A673 (cell line): ENCODE data around the gene UBE2K. TPM values are rescaled to one million over a fixed set of nuclear protein-coding genes. Genes with fewer than 3 reads are reported as not detected.

Experiments used
- BruUV-seq: library from RNA; stranded (reverse); fragments of 400-500 nt; replicated peaks from 2 replicates; lab custom pipeline; 2021; lab: Mats Ljungman, UMichigan
- CTCF ChIA-PET: fragments of 300-600 bp; sonication (Branson Sonifier 250); formaldehyde crosslinking; loops from one replicate; lab custom pipeline; 2022; ENCODE audit warnings: antibody characterized with exemption; lab: Charles Lee
- POLR2A ChIA-PET: fragments of 300-600 bp; sonication (Branson Sonifier 250); formaldehyde crosslinking; loops from one replicate; lab custom pipeline; 2022; ENCODE audit warnings: antibody characterized with exemption; ENCODE audit not compliant: low non-redundant PET; lab: Charles Lee
- DNase-seq: peaks from one replicate; pipeline ENCODE4 v3.0.0-alpha.2; 2015; ENCODE audit warnings: low spot score
- H3K27ac ChIP-seq: fragments of 200-600 bp; sonication (generic); 2 replicates; pipeline ENCODE4 v1.5.1; 2016; ENCODE audit warnings: mixed run types, low read depth, mild to moderate bottlenecking, mixed read lengths, antibody characterized with exemption, low read length; ENCODE audit not compliant: poor library complexity, severe bottlenecking
- H3K27me3 ChIP-seq: fragments of 200-600 bp; sonication (generic); replicated peaks from 2 replicates; pipeline ENCODE4 v1.6.1; 2017; ENCODE audit warnings: mixed run types, low read depth, mild to moderate bottlenecking, mixed read lengths, antibody characterized with exemption, low read length; ENCODE audit not compliant: insufficient read depth, poor library complexity
- H3K36me3 ChIP-seq: fragments of 200-600 bp; sonication (generic); 2 replicates; pipeline ENCODE4 v1.6.1; 2016; ENCODE audit warnings: mixed run types, mild to moderate bottlenecking, mixed read lengths, antibody characterized with exemption, low read length; ENCODE audit not compliant: insufficient read depth, poor library complexity, severe bottlenecking
- H3K4me1 ChIP-seq: fragments of 200-600 bp; sonication (generic); 2 replicates; pipeline ENCODE4 v1.6.1; 2017; ENCODE audit warnings: mixed run types, mild to moderate bottlenecking, mixed read lengths, antibody characterized with exemption, low read length; ENCODE audit not compliant: insufficient read depth, poor library complexity, severe bottlenecking
- H3K4me3 ChIP-seq: fragments of 200-600 bp; sonication (generic); 2 replicates; pipeline ENCODE4 v1.5.1; 2016; ENCODE audit warnings: low read depth, mixed run types, mild to moderate bottlenecking, mixed read lengths, low read length; ENCODE audit not compliant: poor library complexity, severe bottlenecking
- H3K9me3 ChIP-seq: fragments of 200-600 bp; sonication (generic); 2 replicates; pipeline ENCODE4 v1.6.1; 2016; ENCODE audit warnings: mixed run types, low read depth, mild to moderate bottlenecking, mixed read lengths, antibody characterized with exemption, low read length; ENCODE audit not compliant: poor library complexity, severe bottlenecking
- CTCF ChIP-seq: fragments of 300-800, 200-600 bp; sonication (generic); conservative IDR thresholded peaks from 2 replicates; pipeline ENCODE4 v1.5.1; 2017; ENCODE audit warnings: low read depth, mild to moderate bottlenecking, antibody characterized with exemption, low read length, moderate library complexity, mixed read lengths
- EZH2 ChIP-seq: fragments of 200-600 bp; sonication (generic); IDR thresholded peaks from 2 replicates; pipeline ENCODE4 v1.6.1; 2017; ENCODE audit warnings: borderline replicate concordance, low read depth, mild to moderate bottlenecking, mixed read lengths, antibody characterized with exemption, low read length; ENCODE audit not compliant: poor library complexity, severe bottlenecking
- intact Hi-C: fragments of 100-400 bp; cut with micrococcal nuclease; formaldehyde crosslinking; loops from one replicate; pipeline ENCODE4 v1.10.0; 2022; ENCODE audit not compliant: unreplicated experiment
- total RNA-seq: library from RNA; stranded (reverse); gene quantifications from 2 replicates; pipeline ENCODE4 v1.2.3, GENCODE V29; 2021

UBE2K gene
- total RNA-seq, 1 experiment from 2014 or later, result 137 TPM

- peaks cover 27% of the 10 kb centered on the region for H3K4me1 ChIP-seq
- H3K4me3 ChIP-seq, result no peak overlapping the region
- no peak overlapping the region for H3K27ac ChIP-seq
- peaks cover 11% of the 10 kb centered on the region for H3K36me3 ChIP-seq
- ChIA-PET CTCF (no interaction called here), POLR2A (interaction anchor here (0.6 to 0.7 kb wide), 3 partner anchors 39 to 216 kb away, joined by 3 to 14 read pairs (median 8); no protein-coding TSS in a partner anchor)
- TF ChIP-seq CTCF (no peak), EZH2 (no peak)
- H3K9me3 ChIP-seq, result no peaks in the 10 kb centered on the region
- DNase-seq, result no peak
- no peaks in the 10 kb centered on the region for H3K27me3 ChIP-seq
- BruUV-seq, result no TSS peak
- intact Hi-C loops, result no loop called here
Observed at GRCh38 chr4:39706741-39707511, 9.0 kb downstream of the UBE2K start.

GRCh38 chr4:39710098-39710896, 12.4 kb downstream of the UBE2K start:
- H3K27me3 ChIP-seq, result no peaks in the 10 kb centered on the region
- H3K4me3 ChIP-seq, result no peak overlapping the region
- no peaks in the 10 kb centered on the region for H3K9me3 ChIP-seq
- peaks cover 30% of the 10 kb centered on the region for H3K4me1 ChIP-seq
- POLR2A ChIA-PET, result no interaction called here
- intact Hi-C loops, result no loop called here
- TF ChIP-seq CTCF, result no peak
- TF ChIP-seq EZH2, result no peak
- CTCF ChIA-PET, result no interaction called here
- H3K36me3 ChIP-seq, result no peaks in the 10 kb centered on the region
- no TSS peak for BruUV-seq
- H3K27ac ChIP-seq, result peak overlapping the region; percentile 2
- no peak for DNase-seq

- H3K27ac ChIP-seq, result no peak overlapping the region
- ChIA-PET POLR2A (no interaction called here), CTCF (no interaction called here)
- TF ChIP-seq EZH2, result no peak
- TF ChIP-seq CTCF, result no peak
- no peak overlapping the region for H3K4me3 ChIP-seq
- intact Hi-C loops, result no loop called here
- peaks cover 28% of the 10 kb centered on the region for H3K4me1 ChIP-seq
- DNase-seq, result no peak
- H3K27me3 ChIP-seq, result no peaks in the 10 kb centered on the region
- BruUV-seq, result no TSS peak
- peaks cover 5% of the 10 kb centered on the region for H3K36me3 ChIP-seq
- no peaks in the 10 kb centered on the region for H3K9me3 ChIP-seq
Observed at GRCh38 chr4:39712819-39713607, 15.1 kb downstream of the UBE2K start.
